NCI-H748 treated with DMSO at 0.1 percent for 48 hours (cell line): ENCODE results near the gene SLC29A3.

ENCODE experiments used
- DNase-seq: peaks from one replicate; lab custom pipeline; 2025; lab: John Stamatoyannopoulos, UW

Gene SLC29A3

DNA sequence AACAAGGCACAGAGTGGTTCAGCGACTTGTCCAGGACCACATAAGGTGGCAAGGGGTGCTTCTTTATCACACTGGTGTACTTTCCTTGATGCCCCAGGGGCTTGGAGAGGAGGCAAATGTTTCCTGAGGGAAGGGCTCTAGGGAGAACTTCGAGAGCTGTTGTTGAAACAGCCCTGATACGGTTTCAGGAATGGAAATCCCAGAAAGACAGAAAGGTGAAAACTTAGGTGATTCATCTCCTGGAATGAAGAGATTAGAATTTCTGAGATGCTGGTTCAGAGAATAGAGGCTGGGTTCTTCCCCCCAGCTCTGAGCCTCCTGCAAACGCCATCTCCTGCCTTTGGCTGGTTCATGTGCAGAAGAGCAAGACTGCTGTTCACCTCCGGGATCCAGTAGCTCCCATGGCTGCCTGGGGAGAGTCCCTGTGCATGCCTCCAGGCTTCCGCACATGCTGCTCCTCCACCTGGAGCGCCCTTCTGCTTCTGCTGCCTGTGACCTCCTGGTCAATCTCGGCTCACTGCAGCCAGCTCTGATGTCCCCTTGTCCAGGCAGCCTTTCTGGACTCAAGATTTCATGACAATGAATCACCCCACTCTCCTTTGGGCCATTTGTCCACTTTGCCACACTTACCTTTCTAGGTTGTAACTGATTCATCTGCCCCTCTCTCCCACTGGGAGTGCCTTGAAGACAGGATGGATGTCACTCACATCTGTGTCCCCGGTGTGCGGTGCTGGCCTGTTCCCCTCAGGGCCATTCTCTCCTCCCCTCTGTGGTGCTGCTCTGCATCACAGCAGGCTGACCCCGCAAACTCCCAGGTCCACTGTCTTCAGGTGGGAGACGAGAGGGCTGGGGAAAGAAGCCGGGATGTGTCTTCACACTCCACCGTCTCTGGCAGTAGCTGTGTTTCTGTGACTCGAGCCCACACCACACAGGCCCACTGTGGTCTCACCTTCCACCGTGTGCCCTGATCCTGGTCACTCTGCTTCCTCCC lies 74.0 kb downstream of the SLC29A3 start:
- DNase-seq = no peak

- DNase-seq = no peak
Measured at GRCh38 chr10:71393841-71394475, 74.9 kb downstream of the SLC29A3 start.

- DNase-seq = no peak
Measured at GRCh38 chr10:71394926-71395562, 76.0 kb downstream of the SLC29A3 start.

DNA sequence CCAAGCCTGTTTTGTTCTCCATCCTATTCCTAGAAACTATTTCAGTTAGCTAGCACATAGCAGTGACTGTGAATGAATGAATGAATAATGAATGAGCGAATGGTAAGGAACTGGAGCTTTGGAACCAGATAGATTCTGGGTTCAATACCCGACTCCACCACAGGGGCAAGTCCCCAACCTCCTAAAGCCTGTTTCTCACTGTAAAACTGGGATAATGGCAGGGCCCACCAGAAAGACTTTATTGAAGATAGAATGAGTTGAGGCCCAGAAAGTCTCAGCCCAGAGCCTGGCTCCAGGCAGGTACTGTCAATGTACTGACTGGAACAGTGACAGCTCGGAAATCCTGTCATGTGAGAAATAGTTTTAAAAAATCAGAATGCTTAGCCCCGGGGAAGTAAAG lies 76.6 kb downstream of the SLC29A3 start:
- no peak for DNase-seq

DNA sequence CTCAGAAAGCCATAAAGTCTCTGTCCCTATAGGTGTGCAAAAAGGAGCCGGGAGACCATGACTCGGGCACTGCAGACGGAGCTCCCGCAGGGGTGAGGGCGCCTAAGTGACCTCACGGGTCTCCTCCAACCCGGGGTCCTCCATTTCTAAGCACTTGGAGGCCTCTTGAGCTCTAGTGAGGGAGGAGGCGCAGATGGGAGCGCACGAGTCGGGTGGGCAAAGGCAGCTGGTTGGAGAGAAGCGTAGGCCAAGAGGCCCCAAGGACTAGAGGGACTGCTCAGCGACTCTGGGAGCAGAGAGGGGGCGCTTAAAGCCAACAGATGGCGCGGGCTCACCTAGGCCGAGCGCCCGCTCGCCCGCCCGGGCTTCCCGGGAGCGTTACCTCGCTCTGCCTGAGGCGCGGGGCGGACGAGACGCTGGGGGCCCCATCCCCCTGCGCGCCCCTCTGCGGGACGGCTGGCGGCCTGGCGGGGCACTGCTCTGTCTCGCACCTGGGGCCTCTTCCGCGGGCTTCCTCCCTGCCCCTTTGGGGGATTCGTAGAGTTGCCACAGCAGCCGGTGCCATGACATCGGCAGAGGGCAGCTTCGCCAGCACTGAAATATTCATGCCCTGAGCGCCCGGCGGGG lies 77.1 kb downstream of the SLC29A3 start:
- DNase-seq = peak; percentile 33

- DNase-seq = peak; percentile 12
Measured at GRCh38 chr10:71396711-71397295, 77.7 kb downstream of the SLC29A3 start, which contains the start of gene CDH23. Gene CDH23, plus strand, starts transcription at chr10:71396920. Its CDS starts 42,912 bp downstream, at chr10:71439832.

DNA sequence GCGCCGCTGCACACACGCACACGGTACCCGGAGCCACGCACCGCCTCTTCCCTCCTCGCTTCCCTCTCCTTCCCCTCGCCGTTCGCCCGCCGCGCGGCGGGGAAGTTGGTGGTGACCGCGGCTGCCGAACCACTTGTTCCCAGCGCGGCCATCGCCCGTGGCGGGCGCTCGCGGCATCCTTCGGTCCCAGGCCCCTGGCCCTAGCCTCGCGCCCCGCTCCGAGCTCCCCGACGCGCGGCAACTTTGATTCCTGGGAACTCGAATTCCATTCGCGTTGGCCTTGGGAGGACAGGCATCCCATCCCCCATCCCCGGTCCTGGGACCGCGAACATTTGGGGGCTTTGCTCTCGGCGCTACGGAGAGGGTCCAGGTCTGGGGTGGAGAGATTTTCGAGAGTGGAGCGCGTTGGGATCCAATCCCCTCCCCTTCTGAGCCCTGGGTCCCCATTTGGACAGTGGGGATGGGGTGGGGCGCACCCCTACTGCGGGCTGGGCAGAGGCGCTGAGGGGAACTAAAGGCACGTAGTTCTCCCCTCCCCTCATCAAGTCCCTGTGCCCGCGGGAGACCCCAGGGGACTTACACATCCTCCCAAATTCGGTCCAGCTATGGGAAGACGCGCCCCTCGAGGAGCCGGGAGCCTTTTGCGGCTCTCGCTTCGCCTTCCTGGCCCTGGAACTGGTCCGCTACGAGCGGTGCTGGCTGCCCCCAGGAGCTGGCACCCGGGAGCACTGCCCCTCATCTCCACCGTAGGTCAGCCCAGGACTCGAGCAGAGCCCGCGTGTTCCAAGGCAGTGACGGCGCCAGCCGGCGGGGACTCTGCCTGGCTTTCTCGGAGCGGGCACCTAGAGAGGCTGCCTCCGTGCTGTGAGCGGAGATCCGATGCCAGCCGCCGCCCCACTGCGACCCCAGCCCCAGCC lies 78.5 kb downstream of the SLC29A3 start:
- DNase-seq = no peak

GRCh38 chr10:71398976-71399375 lies 79.9 kb downstream of the SLC29A3 start:
- no peak for DNase-seq

GRCh38 chr10:71399946-71400345 lies 80.9 kb downstream of the SLC29A3 start:
- DNase-seq = no peak

GRCh38 chr10:71401056-71401455 lies 82.0 kb downstream of the SLC29A3 start:
- no peak for DNase-seq

GRCh38 chr10:71402005-71402404 lies 82.9 kb downstream of the SLC29A3 start:
- no peak for DNase-seq

- no peak for DNase-seq
Measured at GRCh38 chr10:71404503-71405295, 85.6 kb downstream of the SLC29A3 start.

DNA sequence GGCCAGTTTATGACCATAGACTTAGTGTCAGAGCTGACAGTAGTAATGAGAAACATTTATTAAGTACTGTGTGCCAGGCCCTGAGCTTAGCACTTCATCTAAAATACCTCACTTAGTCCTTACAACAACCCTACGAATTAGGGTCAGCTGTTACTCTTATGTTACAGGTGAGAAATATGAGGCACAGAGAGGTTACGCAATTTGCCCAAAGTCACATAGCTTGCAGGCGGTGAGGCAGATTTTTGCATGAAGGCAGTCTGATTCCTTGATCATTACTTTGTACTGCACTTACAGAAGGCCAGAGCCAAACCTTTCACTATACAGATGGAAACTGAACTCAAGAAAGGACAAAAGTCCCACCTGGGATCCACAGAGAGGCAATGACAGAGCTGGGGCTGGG lies 87.8 kb downstream of the SLC29A3 start:
- no peak for DNase-seq

DNA sequence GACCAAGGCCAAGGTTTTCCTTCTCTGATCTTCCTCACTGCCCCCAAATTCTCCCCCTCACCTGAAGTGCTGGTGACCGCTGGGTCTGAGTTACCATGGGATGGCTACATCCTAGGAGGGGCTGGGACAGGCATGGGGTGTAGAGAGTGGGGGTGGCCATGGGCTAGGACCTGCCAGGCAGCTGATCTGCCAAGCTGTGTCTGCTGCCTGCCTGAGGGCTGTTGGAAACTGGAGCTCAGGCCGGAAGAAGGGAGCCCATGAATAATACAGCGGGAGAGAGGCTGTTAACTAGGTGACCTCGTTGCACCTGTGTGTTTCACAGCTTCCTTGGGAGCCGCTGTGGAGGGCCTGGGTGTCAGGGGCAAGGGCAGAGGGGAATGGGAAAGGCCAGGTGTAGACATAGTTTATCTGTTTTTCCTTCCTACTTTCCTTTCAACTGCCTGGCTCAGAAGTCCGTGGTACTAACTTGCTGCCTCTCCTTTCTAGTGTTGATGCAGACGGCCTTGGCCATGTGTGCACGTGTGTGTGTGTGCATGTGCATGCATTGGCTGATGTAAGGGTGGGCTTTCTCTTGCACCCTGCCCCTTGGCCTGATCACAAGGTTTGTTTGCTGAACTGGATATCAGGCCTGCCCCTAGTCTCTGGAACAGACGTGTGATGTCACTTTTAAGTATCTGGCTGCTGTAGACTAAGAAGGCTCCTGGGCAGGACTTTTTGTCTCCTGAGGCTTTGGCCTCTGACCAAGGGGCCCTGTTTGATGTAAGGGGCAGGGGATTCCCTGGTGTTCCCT lies 89.6 kb downstream of the SLC29A3 start:
- no peak for DNase-seq

DNA sequence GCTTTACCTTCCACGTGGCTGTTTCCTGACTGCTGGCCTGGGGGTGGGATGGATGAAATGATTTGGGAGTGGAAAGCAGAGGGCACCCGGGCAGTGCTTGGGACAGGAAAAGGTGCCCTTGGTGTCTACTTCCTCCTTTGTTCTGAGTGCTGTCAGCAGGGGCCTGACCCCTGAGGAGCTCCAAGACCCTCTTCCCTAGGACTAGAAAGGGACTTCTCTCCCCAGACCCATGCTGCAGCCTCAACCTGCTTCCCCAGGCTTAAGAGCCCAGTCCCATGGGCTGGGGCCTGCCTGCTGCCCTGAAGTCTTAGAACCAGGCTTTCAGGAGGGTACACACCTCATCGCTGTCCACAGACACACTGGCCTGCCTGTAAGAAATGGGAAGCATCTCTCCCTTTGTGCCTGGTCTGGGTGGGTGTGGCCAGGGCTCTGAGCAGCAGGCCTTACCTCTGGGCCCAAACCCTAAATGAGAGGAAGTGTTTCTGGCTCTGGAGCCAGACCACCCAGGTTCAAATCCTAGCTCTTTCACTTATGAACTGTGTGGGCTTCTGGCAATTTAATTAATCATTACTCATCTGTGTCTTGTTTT lies 90.6 kb downstream of the SLC29A3 start:
- no peak for DNase-seq
